GM20431 (cell line): ENCODE measurements around the gene STX18.

Source experiments
- in situ Hi-C: fragments of 300-500 bp; cut with MseI, MboI; formaldehyde crosslinking; loops from one replicate; pipeline ENCODE4 v1.15.0; 2020; ENCODE audit warnings: low sequenced_read_pairs; ENCODE audit not compliant: unreplicated experiment

STX18 gene

GRCh38 chr4:4390515-4391240 lies 151.2 kb downstream of the STX18 start:
- in situ Hi-C loops = no loop called here

DNA sequence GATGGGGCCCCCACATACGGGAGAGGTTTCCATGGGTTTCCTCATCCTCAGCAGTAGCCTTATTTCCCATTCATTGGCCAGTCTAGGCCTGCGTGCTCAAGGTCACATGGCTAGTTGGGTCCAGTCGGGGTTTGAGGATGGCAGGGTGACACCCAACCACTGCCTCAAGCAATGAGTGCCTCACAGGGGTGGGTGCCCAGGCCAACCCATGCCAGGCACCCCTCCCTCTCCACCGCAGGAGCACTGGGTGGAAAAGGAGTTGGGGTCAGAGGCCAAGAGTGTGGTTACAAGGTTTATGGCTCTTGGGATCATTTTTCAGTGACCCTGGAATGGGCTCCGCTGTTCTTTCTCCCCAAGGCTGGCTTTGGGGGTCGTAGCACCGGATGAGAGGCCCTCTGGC lies 151.8 kb downstream of the STX18 start:
- in situ Hi-C loops = no loop called here

GRCh38 chr4:4388836-4389575 lies 152.8 kb downstream of the STX18 start:
- in situ Hi-C loops = no loop called here

GRCh38 chr4:4388311-4388790 lies 153.5 kb downstream of the STX18 start:
- in situ Hi-C loops = no loop called here

- in situ Hi-C loops = no loop called here
Measured at GRCh38 chr4:4387531-4388310, 154.1 kb downstream of the STX18 start.

DNA sequence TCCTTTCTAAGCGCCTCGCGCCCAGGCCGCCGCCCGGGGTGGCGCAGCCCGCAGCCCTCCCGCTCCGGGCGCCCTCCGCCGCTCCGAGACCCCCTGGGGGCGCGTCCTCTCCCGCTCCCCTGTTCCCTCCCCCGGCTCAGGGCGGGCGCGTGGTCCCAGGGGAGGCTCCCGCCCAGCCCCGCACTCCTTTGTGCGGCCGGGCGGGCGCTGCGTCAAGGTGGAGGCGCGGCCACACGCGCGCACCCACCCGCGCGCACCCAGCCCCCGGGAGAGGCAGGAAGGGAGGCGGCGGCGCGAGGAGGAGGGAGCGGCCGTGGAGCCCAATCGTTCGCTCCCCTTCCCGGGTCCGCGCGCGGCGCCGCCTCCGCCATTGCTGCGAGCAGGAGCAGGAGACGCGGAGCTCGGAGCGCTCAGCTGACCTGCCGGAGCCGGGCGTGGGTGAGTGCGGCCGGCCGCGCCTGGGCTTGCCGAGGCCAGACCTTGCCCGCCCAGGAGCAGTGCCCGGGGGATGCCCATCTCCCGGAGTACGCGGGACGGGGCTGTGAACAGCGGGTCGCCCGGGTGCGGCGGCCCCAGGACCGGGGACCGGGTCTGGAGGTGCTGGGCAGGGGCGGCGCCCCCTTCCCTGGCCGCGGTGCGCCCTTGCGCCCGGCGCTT lies 155.0 kb downstream of the STX18 start, which contains the start of gene NSG1:
NSG1 (plus strand) TSS at position 367 of the 657 bp plus-strand sequence. CDS start 528 bp downstream, outside the sequence.
- in situ Hi-C loops = no loop called here

DNA sequence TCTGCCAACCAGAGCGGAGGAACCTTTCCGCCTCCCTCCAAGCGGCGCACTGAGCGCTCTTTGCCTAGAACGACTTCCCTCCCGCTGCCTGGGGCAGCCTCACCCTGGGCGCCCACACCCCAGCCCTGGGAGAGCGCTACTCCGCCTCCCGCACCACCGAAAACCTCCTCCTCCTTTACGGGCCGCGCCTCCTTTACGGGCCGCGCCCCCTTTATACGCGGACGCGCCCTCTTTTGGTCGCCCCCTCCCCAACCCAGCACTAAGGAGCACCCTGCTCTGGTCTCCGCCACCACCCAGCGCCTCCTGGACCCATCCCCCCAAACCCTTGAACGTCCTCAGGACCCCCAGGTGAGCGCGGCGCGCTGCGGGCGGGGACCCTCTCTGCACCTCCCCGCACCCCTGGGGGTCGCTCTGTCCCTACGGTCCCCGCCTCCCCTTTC lies 155.5 kb downstream of the STX18 start:
- in situ Hi-C loops = no loop called here

DNA sequence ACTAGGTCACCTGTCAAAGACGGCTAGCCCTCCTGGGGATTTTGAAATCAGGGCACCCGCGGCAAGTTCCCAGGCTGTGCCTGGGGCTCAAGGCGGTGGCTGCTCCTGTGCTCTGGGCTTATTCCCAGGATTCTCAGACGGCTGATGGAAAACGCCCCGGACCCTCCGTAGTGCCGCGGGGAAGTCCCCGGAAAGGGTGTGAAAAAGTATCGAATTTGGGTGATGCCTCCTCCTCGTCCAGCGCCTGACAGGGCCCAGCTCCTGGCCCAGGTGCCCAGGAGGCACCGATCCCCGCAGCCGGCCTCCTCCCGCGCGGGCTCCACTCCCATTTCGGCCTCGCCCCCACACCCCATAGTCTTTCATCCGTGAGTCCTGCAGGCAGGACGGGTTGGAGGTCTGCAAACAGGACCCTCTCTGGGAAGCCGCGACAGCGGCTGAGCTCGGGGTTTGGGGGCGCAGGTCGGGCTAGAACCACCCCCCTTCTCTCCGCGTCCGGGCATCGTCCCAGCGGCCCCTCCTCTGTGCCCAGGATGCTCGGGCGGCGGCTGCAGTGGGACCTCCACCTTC lies 156.0 kb downstream of the STX18 start:
- in situ Hi-C loops = no loop called here

GRCh38 chr4:4384837-4385236 lies 157.0 kb downstream of the STX18 start:
- in situ Hi-C loops = no loop called here

GRCh38 chr4:4383085-4383484 lies 158.8 kb downstream of the STX18 start:
- in situ Hi-C loops = no loop called here

DNA sequence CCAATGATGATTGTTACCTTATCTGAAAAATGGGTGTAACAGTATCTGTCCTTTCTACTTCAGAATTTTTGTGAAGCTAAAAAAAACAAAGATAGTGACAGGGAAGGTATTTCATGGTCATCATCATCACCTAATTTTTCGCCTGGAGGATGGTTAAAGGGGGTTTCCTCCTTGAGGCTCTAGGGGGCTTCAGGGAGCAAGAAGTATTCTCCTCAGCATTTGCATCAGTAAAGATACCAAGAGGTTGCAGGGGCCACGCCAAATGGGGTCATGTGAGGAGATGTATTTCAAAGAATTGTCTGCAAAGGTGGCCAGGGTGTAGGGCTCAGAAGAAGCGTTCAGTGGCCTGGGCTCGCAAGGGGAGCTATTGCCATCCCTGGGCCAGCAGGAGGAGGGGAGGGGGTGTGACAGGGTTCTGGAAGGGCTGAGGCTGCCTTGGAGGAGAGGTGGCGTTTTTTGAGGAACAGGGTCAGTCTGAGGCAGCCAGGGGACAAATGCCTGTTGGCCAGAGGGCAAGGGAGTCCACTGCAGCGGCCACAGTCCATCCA lies 162.2 kb downstream of the STX18 start:
- in situ Hi-C loops = no loop called here

DNA sequence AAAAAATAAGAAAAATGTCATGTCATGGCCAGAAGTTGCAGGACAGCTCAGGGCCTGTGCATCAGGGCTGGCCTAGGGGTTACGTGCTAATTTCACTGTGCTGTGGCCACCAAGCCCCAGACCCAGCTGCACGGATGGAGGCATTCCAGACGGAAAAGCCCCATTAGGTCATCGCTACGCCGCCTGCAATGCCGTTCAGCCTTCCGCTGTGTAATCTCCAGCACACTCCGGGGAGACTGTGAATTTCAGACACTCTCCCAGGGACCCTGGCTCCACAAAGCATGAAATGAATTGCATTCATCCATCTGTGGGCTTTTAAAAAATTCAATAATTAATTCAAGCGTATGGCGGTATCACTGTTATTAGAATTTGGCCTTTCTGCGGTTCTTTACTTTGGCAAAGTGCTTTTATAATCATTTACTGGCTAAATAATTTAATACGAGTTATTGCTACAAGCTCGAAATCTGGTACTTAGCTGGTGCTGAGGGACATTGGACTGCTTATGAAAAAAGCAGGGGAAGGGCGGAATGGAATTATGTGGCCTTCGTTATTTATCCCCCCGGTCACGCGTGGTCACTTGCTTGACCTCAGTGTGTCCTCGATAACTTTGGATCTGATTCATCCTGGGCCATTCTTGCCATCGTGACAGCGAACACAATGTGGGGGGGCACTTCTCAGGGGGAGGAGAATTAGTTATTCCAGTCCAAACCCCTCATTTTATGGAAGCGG lies 164.0 kb downstream of the STX18 start:
- in situ Hi-C loops = no loop called here

- in situ Hi-C loops = no loop called here
Measured at GRCh38 chr4:4377191-4377590, 164.7 kb downstream of the STX18 start.

DNA sequence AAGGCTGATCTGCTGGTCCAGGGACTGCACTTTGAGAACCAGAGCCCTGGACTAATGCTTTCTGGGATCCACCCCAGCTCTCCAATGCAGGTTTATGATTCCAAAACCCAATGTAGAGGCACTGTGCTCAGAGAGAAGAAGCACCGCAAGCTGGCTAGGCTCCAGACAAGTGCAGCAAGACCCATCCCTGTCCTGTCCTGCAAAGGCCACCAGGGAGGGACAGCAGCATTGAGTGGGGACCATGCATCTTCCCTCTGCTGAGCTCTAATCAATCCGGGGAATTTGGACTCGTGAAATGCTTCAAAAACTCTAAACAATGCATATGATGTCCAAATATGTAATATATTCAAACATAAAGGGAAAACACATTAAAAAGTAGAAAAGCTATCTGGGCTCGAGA lies 165.8 kb downstream of the STX18 start:
- in situ Hi-C loops = no loop called here

- in situ Hi-C loops = no loop called here
Measured at GRCh38 chr4:4374388-4375098, 167.3 kb downstream of the STX18 start.
